Mesenteric fat pad (tissue), 1 donor: ENCODE results near the gene DDX23. TPM values are rescaled to one million over a fixed set of nuclear protein-coding genes. Genes with fewer than 3 reads are reported as not detected.

Experiments used
- total RNA-seq: library from RNA; stranded (reverse); fragmentation: NEBNext Ultra II Directional; extraction: Animal tissue kit (Norgen Biotek cat#: 25700); gene quantifications from one replicate; pipeline ENCODE4 v1.2.1, GENCODE V29; 2021
- donor health status: DM: yes; HTN: yes; CAD: no.

The DDX23 gene
- total RNA-seq, 1 donor from 2014 or later: 45.1 TPM

Other genes starting within 250 kb of the DDX23 start
- 19.0 TPM for gene KANSL2, start 169.9 kb downstream of the DDX23 start, total RNA-seq
- gene CCNT1, start 135.5 kb downstream of the DDX23 start, total RNA-seq: 28.9 TPM
- gene ADCY6, start 63.1 kb downstream of the DDX23 start, total RNA-seq: 58.5 TPM
- 13.2 TPM for gene CACNB3, start 33.7 kb downstream of the DDX23 start, total RNA-seq
- gene RND1, start 13.7 kb upstream of the DDX23 start, total RNA-seq: 4.7 TPM
- 34.2 TPM for gene FKBP11, start 73.3 kb upstream of the DDX23 start, total RNA-seq
- gene ARF3, start 105.3 kb upstream of the DDX23 start, total RNA-seq: 149 TPM
- gene WNT10B, start 119.6 kb upstream of the DDX23 start, total RNA-seq: 0.48 TPM
- not detected for gene WNT1, start 126.2 kb upstream of the DDX23 start, total RNA-seq
- 0.10 TPM for gene DDN, start 147.2 kb upstream of the DDX23 start, total RNA-seq
- gene PRKAG1, start 166.6 kb upstream of the DDX23 start, total RNA-seq: 61.7 TPM
- gene KMT2D, start 208.6 kb upstream of the DDX23 start, total RNA-seq: 79.7 TPM
- 0.42 TPM for gene RHEBL1, start 217.8 kb upstream of the DDX23 start, total RNA-seq
- 1.5 TPM for gene DHH, start 242.6 kb upstream of the DDX23 start, total RNA-seq